Fibroblast of the aortic adventitia (primary cell): Measurements from ENCODE around the gene AHI1. TPM values are rescaled to one million over a fixed set of nuclear protein-coding genes. Genes with fewer than 3 reads are reported as not detected.

ENCODE experiments used
- DNase-seq: peaks from one replicate; pipeline ENCODE4 v3.0.0-alpha.2; 2010; ENCODE audit warnings: low read depth
- H3K4me3 ChIP-seq: 2 replicates; pipeline ENCODE4 v1.5.1; 2011; ENCODE audit warnings: low read depth, mild to moderate bottlenecking, control low read depth, low read length, moderate library complexity
- total RNA-seq: library from RNA; depleted of rRNA; stranded (reverse); fragments of >200 nt; gene quantifications from 2 replicates; pipeline ENCODE4 v1.2.3, GENCODE V29; 2012; ENCODE audit warnings: low replicate concordance
- TF ChIP-seq, protein P1 (sequence below): IDR thresholded peaks from 2 replicates; pipeline ENCODE4 v1.5.1; 2011; ENCODE audit warnings: mild to moderate bottlenecking, low read length, control low read depth, inconsistent platforms; ENCODE audit not compliant: insufficient read depth

Gene AHI1
- total RNA-seq, 1 donor: 33.4 TPM

GRCh38 chr6:135265278-135265677, 232.3 kb downstream of the AHI1 start:
- DNase-seq: no peak
- TF ChIP-seq, protein P1, sequence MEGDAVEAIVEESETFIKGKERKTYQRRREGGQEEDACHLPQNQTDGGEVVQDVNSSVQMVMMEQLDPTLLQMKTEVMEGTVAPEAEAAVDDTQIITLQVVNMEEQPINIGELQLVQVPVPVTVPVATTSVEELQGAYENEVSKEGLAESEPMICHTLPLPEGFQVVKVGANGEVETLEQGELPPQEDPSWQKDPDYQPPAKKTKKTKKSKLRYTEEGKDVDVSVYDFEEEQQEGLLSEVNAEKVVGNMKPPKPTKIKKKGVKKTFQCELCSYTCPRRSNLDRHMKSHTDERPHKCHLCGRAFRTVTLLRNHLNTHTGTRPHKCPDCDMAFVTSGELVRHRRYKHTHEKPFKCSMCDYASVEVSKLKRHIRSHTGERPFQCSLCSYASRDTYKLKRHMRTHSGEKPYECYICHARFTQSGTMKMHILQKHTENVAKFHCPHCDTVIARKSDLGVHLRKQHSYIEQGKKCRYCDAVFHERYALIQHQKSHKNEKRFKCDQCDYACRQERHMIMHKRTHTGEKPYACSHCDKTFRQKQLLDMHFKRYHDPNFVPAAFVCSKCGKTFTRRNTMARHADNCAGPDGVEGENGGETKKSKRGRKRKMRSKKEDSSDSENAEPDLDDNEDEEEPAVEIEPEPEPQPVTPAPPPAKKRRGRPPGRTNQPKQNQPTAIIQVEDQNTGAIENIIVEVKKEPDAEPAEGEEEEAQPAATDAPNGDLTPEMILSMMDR: no peak
- H3K4me3 ChIP-seq: no peak overlapping the region

- DNase-seq: peak; percentile 46
- TF ChIP-seq, protein P1: no peak
- no peak overlapping the region for H3K4me3 ChIP-seq
Observed at GRCh38 chr6:135261872-135262725, 235.4 kb downstream of the AHI1 start.

GRCh38 chr6:135260612-135261011, 236.9 kb downstream of the AHI1 start:
- TF ChIP-seq, protein P1: no peak
- no peak overlapping the region for H3K4me3 ChIP-seq
- DNase-seq: no peak

DNA sequence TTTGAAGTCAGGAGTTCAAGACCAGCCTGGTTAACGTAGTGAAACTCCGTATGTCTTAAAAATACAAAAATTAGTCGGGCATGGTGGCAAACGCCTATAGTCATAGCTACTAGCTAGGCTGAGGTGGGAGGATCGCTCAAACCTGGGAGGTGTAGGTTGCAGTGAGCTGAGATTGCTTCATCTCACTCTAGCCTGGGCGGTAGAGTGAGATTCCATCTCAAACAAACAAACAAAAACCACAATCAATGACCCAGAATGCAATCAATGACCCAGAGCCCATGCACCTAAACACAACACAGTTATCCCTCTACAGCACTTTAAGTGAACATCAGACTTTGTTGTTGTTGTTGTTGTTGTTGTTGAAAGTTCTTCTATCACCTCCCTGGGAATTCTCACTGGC, 238.6 kb downstream of the AHI1 start:
- TF ChIP-seq, protein P1: no peak
- DNase-seq: no peak
- no peak overlapping the region for H3K4me3 ChIP-seq

GRCh38 chr6:135257631-135258405, 239.7 kb downstream of the AHI1 start:
- TF ChIP-seq, protein P1: peak; percentile 22
- H3K4me3 ChIP-seq: no peak overlapping the region
- DNase-seq: no peak

GRCh38 chr6:135256866-135257265, 240.7 kb downstream of the AHI1 start:
- DNase-seq: no peak

More at GRCh38 chr6:135256866-135257265, 240.7 kb downstream of the AHI1 start:
- TF ChIP-seq, protein P1: no peak
- no peak overlapping the region for H3K4me3 ChIP-seq
